OCI-LY1 (cell line): ENCODE results near the gene POSTN.

Experiments used
- H2AFZ ChIP-seq: fragments of 200-600 bp; sonication (generic), shearing (Covaris generic); 2 replicates; pipeline ENCODE4 v1.6.0; 2014; ENCODE audit warnings: antibody characterized with exemption, mild to moderate bottlenecking, low read length
- H3F3A ChIP-seq: fragments of 200-600 bp; sonication (generic), shearing (Covaris generic); 2 replicates; pipeline ENCODE4 v1.6.0; 2014; ENCODE audit warnings: mild to moderate bottlenecking, antibody characterized with exemption, low read length, moderate library complexity; ENCODE audit not compliant: insufficient read depth
- H3K27ac ChIP-seq: fragments of 200-600 bp; sonication (generic); 2 replicates; pipeline ENCODE4 v1.5.1; 2014; ENCODE audit warnings: low read length, mixed run types, mild to moderate bottlenecking, low read depth; ENCODE audit not compliant: poor library complexity, severe bottlenecking
- H3K27me3 ChIP-seq: fragments of 200-600 bp; sonication (generic); 2 replicates; pipeline ENCODE4 v1.6.0; 2014; ENCODE audit warnings: antibody characterized with exemption, mild to moderate bottlenecking, low read length, moderate library complexity; ENCODE audit not compliant: insufficient read depth
- H3K36me3 ChIP-seq: fragments of 200-600 bp; sonication (generic); 2 replicates; pipeline ENCODE4 v1.6.1; 2014; ENCODE audit warnings: mild to moderate bottlenecking, antibody characterized with exemption, low read length, moderate library complexity, mixed read lengths; ENCODE audit not compliant: insufficient read depth
- H3K4me1 ChIP-seq: fragments of 200-600 bp; sonication (generic); 2 replicates; pipeline ENCODE4 v1.5.1; 2014; ENCODE audit warnings: mild to moderate bottlenecking, low read length, moderate library complexity; ENCODE audit not compliant: insufficient read depth, severe bottlenecking
- H3K4me2 ChIP-seq: fragments of 200-600 bp; sonication (generic), shearing (Covaris generic); 2 replicates; pipeline ENCODE4 v1.6.1; 2014; ENCODE audit warnings: low read length
- H3K4me3 ChIP-seq: fragments of 200-600 bp; sonication (generic); 2 replicates; pipeline ENCODE4 v1.5.1; 2014; ENCODE audit warnings: low read length, low read depth, mild to moderate bottlenecking, mixed read lengths; ENCODE audit not compliant: poor library complexity, severe bottlenecking
- H3K79me2 ChIP-seq: fragments of 200-600 bp; shearing (Covaris generic); 2 replicates; pipeline ENCODE4 v1.6.1; 2016; ENCODE audit warnings: mixed run types, low read length, mixed read lengths; ENCODE audit not compliant: insufficient read depth
- H3K9ac ChIP-seq: fragments of 200-600 bp; sonication (generic), shearing (Covaris generic); 2 replicates; pipeline ENCODE4 v1.6.1; 2014; ENCODE audit warnings: mild to moderate bottlenecking, low read length, mixed read lengths
- H3K9me2 ChIP-seq: fragments of 200-600 bp; sonication (generic), shearing (Covaris generic); 2 replicates; pipeline ENCODE4 v1.6.1; 2014; ENCODE audit warnings: low read depth, mild to moderate bottlenecking, low read length, mixed read lengths
- H3K9me3 ChIP-seq: fragments of 200-600 bp; shearing (Covaris generic); 2 replicates; pipeline ENCODE4 v1.6.1; 2014; ENCODE audit warnings: low read length, mixed read lengths
- H4K20me1 ChIP-seq: fragments of 200-600 bp; sonication (generic), shearing (Covaris generic); 2 replicates; pipeline ENCODE4 v1.6.0; 2016; ENCODE audit warnings: mild to moderate bottlenecking, low read length; ENCODE audit not compliant: insufficient read depth
- CTCF ChIP-seq: fragments of 200-600 bp; sonication (generic), shearing (Covaris generic); IDR thresholded peaks from 2 replicates; pipeline ENCODE4 v1.5.1; 2017; ENCODE audit warnings: mild to moderate bottlenecking, antibody characterized with exemption, low read length, moderate library complexity, mixed read lengths
- EZH2 ChIP-seq: fragments of 200-600 bp; sonication (generic), shearing (Covaris generic); IDR thresholded peaks from 2 replicates; pipeline ENCODE4 v1.8.0; 2017; ENCODE audit warnings: borderline replicate concordance, mixed run types, mild to moderate bottlenecking, antibody characterized with exemption, low read length, moderate library complexity, mixed read lengths

The POSTN gene

GRCh38 chr13:37598597-37598996 is at the start of gene POSTN:
Gene POSTN, minus strand, starts transcription at chr13:37598768. Its CDS starts 42 bp downstream, at chr13:37598726.
- no peaks in the 10 kb centered on the region for H3F3A ChIP-seq
- no peak within 1 kb of the TSS for H3K27ac ChIP-seq
- TF ChIP-seq EZH2 (no peak), CTCF (no peak)
- no peaks in the 10 kb centered on the region for H3K9me3 ChIP-seq
- no peaks in the 10 kb centered on the region for H3K36me3 ChIP-seq
- no peak within 1 kb of the TSS for H3K4me2 ChIP-seq
- H2AFZ ChIP-seq, result no peak within 1 kb of the TSS
- no peak within 1 kb of the TSS for H3K4me3 ChIP-seq
- H4K20me1 ChIP-seq, result no peaks in the 10 kb centered on the region
- H3K79me2 ChIP-seq, result no peaks in the 10 kb centered on the region
- no peaks in the 10 kb centered on the region for H3K27me3 ChIP-seq
- H3K9ac ChIP-seq, result no peak within 1 kb of the TSS
- no peaks in the 10 kb centered on the region for H3K9me2 ChIP-seq
- no peaks in the 10 kb centered on the region for H3K4me1 ChIP-seq

- H3F3A ChIP-seq, result no peaks in the 10 kb centered on the region
- TF ChIP-seq CTCF (no peak), EZH2 (no peak)
- H3K4me3 ChIP-seq, result no peak overlapping the region
- no peaks in the 10 kb centered on the region for H3K27me3 ChIP-seq
- no peaks in the 10 kb centered on the region for H3K79me2 ChIP-seq
- no peak overlapping the region for H3K4me2 ChIP-seq
- no peak overlapping the region for H2AFZ ChIP-seq
- no peaks in the 10 kb centered on the region for H4K20me1 ChIP-seq
- no peaks in the 10 kb centered on the region for H3K36me3 ChIP-seq
- H3K27ac ChIP-seq, result no peak overlapping the region
- no peaks in the 10 kb centered on the region for H3K4me1 ChIP-seq
- H3K9me3 ChIP-seq, result no peaks in the 10 kb centered on the region
- H3K9me2 ChIP-seq, result no peaks in the 10 kb centered on the region
- H3K9ac ChIP-seq, result no peak overlapping the region
Observed at GRCh38 chr13:37647031-37647650, 48.6 kb upstream of the POSTN start.

GRCh38 chr13:37646531-37646930 is 48.0 kb upstream of the POSTN start:
- H3K9ac ChIP-seq, result no peak overlapping the region
- H3K4me2 ChIP-seq, result no peak overlapping the region
- no peak overlapping the region for H2AFZ ChIP-seq
- H3K4me1 ChIP-seq, result no peaks in the 10 kb centered on the region
- H3K4me3 ChIP-seq, result no peak overlapping the region
- H3F3A ChIP-seq, result no peaks in the 10 kb centered on the region
- H3K27me3 ChIP-seq, result no peaks in the 10 kb centered on the region
- no peak overlapping the region for H3K27ac ChIP-seq
- no peaks in the 10 kb centered on the region for H3K9me3 ChIP-seq
- no peaks in the 10 kb centered on the region for H3K36me3 ChIP-seq
- H3K79me2 ChIP-seq, result no peaks in the 10 kb centered on the region
- TF ChIP-seq EZH2 (no peak), CTCF (no peak)
- H4K20me1 ChIP-seq, result no peaks in the 10 kb centered on the region
- no peaks in the 10 kb centered on the region for H3K9me2 ChIP-seq
